GM21825 (cell line): ENCODE data around the gene EFNA1.
"Not testable (repeated sequence)": the region's sequence is repeated elsewhere in the genome, so short reads cannot be mapped to it uniquely, and the experiment has no call there.

Source experiments
- ATAC-seq: cut with Tn5 transposase; IDR thresholded peaks from one replicate; pipeline ENCODE4 v1.9.1; 2021; ENCODE audit warnings: mild to moderate bottlenecking, moderate library complexity; ENCODE audit not compliant: unreplicated experiment

EFNA1 gene

DNA sequence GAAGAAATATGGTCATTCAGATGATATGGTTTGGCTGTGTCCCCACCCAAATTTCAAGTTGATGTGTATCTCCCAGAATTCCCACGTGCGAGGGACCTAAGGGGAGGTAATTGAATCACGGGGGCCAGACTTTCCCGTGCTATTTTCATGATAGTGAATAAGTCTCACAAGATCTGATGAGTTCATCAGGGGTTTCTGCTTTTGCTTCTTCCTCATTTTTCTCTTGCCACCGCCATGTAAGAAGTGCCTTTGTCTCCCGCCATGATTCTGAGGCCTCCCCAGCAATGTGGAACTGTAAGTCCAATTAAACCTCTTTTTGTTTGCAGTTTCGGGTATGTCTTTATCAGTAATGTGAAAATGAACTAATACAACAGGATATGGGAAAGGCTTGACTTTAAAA lies 14.1 kb downstream of the EFNA1 start:
- ATAC-seq, result no peak

DNA sequence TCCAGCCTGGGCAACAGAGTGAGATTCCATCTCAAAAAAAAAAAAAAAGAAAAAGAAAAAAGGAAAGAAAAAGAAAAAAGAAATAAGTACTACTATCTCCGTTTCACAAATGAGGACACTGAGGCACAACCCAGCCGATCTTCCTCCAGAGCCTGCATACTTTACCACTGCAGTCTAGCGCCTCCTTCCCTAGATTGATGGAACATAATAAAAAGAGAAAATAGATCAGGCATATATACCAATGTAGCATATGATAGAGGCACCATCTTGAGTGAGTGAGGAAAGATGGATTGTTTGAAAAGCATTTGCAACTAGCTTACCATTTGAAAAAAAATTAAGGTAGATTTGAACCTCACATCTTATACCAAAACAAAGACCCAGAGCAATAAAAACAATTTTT lies 17.8 kb downstream of the EFNA1 start:
- no peak for ATAC-seq

GRCh38 chr1:155155996-155156643 lies 28.4 kb downstream of the EFNA1 start:
- not testable (repeated sequence) for ATAC-seq

DNA sequence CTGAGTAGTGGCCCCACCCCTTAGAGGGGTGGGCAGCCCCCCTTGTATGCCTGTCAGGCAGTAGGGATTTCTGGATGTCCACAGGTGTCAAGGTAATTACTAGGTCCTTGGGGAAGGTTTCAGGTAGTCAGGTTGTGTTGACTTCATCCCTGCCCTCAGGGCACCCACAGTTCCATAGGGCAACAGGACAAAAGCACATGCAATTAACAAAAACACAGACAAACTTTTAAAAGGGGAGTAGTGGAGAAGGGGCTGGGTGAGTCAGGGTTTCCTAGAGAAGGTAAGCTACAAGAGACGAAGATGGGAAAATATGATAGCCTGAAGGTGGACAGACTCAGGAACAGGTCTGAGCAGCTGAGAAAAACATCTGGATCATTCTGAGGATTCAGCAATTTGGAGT lies 31.3 kb downstream of the EFNA1 start:
- ATAC-seq, result no peak

- ATAC-seq, result no peak
Measured at GRCh38 chr1:155160128-155160527, 32.5 kb downstream of the EFNA1 start.

DNA sequence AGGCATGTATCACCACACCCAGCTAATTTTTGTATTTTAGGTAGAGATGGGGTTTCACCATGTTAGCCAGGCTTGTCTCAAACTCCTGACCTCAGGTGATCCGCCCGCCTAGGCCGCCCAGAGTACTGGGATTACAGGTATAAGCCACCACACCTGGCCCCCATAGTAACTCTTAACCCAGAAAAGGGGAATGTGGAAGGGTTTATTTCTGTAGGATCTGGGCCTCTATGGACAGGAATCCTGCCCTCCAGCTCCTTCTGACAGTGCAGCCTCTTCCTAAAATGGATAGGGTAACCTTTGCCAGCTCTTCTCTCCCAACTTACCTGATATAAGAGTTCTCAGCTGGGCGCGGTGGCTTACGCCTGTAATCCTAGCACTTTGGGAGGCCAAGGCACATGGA lies 35.0 kb downstream of the EFNA1 start:
- not testable (repeated sequence) for ATAC-seq

DNA sequence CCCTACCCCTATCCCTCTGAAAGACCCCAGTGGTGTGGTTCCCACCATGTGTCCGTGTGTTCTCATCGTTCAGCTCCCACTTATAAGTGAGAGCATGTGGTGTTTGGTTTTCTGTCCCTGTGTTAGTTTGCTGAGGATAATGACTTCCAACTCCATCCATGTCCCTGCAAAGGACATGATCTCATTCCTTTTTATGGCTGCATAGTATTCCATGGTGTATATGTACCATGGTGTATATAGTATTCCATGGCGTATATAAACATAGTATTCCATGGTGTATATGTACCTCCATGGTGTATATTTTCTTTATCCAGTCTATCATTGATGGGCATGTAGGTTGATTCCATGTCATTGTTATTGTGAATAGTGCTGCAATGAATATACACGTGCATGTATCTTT lies 36.1 kb downstream of the EFNA1 start:
- not testable (repeated sequence) for ATAC-seq

DNA sequence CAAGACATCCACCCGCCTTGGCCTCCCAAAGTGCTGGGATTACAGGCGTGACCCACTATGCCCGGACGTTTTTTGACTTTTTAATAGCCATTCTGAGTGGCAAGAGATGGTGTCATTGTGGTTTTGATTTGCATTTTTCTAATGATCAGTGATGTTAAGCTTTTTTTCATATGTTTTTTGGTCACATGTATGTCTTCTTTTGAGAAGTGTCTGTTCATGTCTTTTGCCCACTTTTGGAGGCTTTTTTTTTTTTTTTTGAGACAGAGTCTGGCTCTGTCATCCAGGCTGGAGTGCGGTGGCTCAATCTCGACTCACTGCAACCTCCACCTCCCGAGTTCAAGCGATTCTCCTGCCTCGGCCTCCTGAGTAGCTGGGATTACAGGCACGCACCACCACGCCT lies 36.9 kb downstream of the EFNA1 start:
- ATAC-seq, result not testable (repeated sequence)

DNA sequence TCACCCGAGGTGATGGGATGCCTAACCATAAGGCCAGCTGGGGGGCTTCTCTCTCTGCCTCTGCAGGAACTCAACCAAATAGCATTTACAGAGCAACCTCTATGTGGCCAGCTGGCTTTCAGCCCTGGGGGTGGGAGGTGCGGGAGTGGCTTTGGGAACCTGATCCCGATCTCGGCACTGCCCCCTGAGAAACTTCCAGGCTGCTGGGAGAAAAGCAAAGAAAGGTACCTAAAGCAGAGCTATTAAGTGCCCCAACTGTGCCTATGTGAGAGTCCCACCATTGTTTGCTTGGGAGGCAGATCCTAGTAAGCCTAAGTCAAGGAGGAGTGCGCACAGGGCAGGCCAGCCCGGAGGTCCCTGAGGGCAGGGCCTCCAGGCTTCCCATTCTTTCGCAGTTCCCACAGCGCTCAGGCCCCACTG lies 38.4 kb downstream of the EFNA1 start:
- ATAC-seq, result no peak

- ATAC-seq, result no peak
Measured at GRCh38 chr1:155166471-155167165, 38.9 kb downstream of the EFNA1 start.

DNA sequence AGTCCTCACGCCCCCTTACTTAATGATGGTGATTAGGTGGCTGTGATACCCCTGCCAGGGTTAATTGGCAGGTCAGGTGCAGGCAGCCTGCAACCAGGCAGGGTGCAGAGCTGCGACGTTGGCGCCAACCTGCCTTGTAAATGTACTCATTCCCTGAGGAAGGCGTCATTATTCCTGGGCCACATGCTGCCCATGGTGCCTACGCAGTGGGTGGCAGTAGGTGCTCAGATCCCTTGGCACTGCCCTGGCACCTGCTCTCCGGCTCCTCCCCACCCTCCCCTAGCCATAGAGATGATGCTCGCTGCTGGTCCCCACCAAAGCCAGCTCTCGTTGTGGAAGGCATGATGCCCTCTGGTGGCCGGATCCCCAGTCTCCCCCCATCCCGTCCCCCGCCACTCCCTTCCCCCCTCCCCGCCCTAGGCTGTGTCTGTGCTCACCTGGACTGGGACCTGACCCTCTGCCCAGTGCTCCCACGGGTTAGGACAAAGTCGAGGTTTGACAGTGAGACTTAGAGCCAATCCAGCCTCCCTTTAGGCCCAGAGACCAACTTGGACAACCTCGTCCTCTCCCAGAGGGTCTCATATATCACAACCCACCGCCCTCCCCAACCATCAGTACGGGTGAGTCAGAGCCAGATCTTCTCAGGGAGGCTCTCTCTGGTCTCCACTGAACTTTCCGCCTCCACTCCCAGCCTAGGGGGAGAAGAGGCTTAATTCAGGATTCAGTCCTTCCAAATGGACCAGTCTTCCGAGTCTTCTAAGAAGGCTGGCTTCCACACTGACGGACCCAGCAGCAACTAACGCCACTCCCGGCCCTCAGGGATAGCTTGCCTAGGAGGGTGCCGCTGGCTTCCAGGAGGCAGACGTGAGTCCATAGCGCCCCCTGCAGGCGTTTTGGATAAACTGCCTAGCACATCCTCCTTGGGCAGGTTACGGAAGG lies 39.8 kb downstream of the EFNA1 start:
- no peak for ATAC-seq

DNA sequence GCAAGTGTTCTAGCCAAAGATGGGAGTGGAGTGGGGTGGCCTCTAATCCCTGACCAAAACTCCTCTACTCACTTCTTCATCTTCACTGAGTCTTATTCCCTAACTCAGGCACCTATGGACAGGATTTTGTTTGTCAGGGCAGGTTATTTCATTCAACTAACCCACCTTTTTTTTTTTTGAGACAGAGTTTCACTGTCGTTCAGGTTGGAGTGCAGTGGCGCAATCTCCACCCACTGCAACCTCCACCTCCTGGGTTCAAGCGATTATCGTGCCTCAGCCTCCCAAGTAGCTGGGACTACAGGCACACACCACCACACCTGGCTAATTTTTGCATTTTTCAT lies 40.4 kb downstream of the EFNA1 start:
- not testable (repeated sequence) for ATAC-seq

- ATAC-seq, result no peak
Measured at GRCh38 chr1:155168456-155169210, 41.0 kb downstream of the EFNA1 start.

GRCh38 chr1:155169541-155169940 lies 41.9 kb downstream of the EFNA1 start:
- no peak for ATAC-seq

DNA sequence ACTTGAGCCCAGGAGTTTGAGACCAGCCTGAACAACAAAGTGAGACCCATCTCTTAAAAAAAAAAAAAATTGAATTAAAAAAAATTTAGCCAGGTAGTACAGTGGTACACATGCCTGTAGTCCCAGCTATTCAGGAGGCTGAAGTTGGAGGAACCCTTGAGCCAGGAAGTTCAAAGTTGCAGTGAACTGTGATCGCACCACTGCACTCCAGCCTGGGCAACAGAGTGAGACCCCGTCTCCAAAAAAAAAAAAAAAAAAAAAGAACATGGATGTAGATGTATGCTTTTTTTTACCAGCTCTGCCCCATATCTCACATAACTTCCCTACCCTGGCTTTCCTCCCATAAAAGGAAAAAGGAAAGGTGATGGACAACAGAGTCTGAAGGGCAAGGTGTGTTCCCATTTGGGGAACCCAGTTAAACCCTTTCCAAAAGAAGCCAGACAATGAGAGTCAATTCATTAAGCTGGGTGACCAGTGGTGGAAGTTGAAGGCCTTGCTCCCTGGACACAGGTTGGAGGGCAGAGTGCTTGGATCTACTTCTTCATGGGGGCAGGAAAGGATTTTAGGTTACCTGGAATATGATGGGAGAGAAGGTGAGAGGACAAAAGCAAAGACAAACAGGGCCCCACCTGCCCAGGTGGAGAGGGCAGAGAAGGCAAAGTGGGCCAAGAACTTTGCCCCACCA lies 42.6 kb downstream of the EFNA1 start:
- no peak for ATAC-seq

GRCh38 chr1:155170806-155171205 lies 43.1 kb downstream of the EFNA1 start:
- no peak for ATAC-seq

DNA sequence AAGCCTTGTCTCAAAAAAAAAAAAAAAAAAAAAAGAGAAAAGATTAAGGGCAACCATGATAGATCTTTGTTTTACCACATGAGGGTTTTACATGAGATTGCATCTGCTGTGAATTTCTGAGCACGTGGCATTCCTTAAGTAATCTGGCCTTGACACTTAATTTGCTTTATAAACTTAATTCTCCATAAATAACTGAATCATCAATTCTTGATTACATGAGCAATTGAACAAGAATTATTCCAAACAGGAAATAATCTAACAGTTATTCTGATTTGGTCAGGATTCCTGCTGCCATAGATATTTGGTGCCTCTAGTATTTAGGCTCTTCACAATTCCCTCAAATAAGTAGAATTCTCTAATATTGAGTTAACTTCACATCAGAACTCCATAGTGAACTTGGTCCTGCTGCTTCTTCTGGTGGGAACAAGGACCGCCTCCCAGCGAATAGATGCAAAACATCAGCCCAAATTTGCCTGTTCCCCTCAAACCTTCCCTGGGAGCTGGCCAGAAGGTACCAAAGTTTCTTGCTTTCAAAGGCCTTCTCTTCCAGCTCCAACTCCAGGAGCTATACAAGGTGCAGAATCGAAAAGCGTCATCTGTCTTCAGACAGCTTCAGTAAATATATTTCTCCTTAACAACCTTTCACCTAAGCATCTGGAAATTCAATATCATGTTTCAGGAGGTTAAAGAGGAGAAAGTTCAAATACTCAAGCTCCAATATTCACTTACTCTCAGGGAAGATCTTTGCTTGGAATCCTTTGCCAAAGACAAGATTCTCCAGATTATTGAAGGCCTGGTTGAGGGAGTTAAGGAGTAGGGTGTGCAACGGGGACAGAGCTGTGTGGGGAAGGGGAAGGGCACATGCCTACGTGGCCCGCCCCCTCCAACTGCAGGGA lies 44.4 kb downstream of the EFNA1 start:
- peak; percentile 11 for ATAC-seq

DNA sequence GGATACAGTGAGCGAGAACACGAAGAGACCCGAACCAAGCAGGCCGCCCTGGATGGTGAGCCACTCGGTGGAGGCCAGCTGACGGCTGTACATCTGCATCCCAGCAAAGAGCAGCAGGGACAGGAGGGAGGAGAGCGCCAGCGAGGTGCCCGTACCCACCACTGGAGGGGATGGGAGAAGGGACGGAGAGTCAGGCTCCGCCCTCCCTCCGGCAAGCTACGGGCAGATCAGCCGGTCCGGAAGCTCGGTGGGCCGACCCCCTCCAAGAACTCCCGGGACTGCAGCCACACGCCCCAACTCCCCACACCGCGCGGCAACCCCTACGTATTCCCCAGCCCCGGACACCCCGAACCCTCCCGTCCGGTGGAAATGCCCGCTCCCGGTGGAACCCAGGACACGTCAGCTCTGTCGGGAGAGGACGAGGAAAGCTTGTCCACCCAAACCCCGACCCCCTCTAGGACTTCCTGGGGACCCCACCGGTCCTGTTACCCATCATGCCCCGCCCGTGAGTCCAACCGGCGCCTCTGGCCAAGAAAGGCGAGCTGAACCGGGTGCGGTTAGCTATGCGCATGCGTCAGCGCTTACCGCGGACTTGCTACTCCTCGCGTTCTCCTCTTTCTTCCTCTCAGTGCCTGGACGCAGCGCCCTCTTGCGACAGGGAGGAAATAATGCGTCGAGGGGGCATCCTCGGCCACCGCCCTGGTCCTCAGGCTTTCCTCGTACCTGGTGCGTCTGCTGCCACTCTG lies 45.2 kb downstream of the EFNA1 start, which contains the start of gene KRTCAP2:
Gene KRTCAP2 (minus strand): TSS at position 573 of the 746 bp plus-strand sequence. CDS start 80 bp downstream, at position 493.
- ATAC-seq, result peak; percentile 56
